C4-2B (cell line): ENCODE data around the gene APCDD1L.
"Not testable (repeated sequence)": the region's sequence is repeated elsewhere in the genome, so short reads cannot be mapped to it uniquely, and the experiment has no call there.

ENCODE experiments used
- H3K27ac ChIP-seq: fragments of 450-650 bp; 2 replicates; pipeline ENCODE4 v1.5.1; 2017
- CTCF ChIP-seq: fragments of 450-650 bp; conservative IDR thresholded peaks from 2 replicates; pipeline ENCODE4 v1.5.1; 2017; ENCODE audit warnings: mild to moderate bottlenecking
- ZFX ChIP-seq: fragments of 450-650 bp; IDR thresholded peaks from 2 replicates; pipeline ENCODE4 v1.6.1; 2017

Gene APCDD1L

DNA sequence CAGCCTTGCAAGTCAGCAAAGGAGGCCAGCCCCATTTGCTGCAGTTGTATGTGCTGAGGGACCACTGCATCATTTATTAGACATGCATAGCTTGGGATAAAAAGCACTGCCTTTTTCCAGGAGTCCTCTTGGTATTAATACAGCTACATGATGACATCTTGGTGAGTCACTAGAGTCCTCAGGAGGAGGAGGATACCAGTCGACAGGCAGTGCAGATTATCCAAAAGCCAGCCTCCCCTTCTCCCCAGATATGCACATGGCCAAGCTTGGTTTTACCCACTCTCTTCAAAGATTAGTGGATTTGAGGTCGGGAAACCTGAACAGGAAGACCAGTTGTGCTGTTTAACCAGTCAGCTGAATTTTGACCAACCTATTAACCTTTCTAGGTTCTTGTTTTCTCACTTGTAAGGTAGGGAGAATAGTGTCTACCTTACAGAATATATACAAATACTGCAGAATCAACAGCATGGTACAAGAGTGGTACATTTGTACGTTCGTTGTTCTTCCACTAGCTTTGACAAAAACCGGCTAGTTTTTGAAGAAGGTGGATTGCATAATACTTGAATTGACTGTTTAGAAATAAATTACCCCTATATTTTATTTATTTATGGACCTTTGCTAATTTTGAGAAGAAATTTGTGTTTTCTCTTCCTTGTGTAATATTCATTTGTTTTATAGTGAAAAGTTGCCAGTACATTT, 94.3 kb downstream of the APCDD1L start:
- no peak overlapping the region for H3K27ac ChIP-seq
- no peak for TF ChIP-seq CTCF
- no peak for TF ChIP-seq ZFX

- TF ChIP-seq ZFX (no peak), CTCF (no peak)
- H3K27ac ChIP-seq = no peak overlapping the region
Measured at GRCh38 chr20:58418949-58419748, 96.0 kb downstream of the APCDD1L start.

DNA sequence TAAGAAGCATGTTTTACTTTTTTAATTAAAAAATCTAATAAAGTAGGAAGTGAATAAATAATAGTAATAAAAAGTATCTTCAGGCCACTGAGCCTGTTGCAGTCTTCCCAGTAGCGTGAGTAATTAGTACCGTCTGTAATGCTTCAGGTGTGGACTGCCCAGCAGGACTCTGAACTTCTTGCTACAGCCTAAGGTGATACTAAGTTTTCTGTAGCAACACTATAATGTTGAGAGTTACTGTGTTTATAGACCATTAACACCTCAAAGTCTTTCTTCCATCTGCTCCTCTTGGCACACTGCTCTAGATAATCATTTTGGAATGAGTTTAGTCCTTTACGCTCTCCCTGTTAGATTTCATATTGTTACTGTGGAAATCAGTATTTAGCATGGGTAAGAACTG, 97.8 kb downstream of the APCDD1L start:
- no peak overlapping the region for H3K27ac ChIP-seq
- TF ChIP-seq ZFX (no peak), CTCF (no peak)

- TF ChIP-seq CTCF (no peak), ZFX (no peak)
- no peak overlapping the region for H3K27ac ChIP-seq
Measured at GRCh38 chr20:58416835-58417234, 98.4 kb downstream of the APCDD1L start.

- H3K27ac ChIP-seq = no peak overlapping the region
- TF ChIP-seq CTCF (no peak), ZFX (no peak)
Measured at GRCh38 chr20:58416057-58416456, 99.1 kb downstream of the APCDD1L start.

- not testable (repeated sequence) for H3K27ac ChIP-seq
Measured at GRCh38 chr20:58414786-58415185, 100.4 kb downstream of the APCDD1L start.

DNA sequence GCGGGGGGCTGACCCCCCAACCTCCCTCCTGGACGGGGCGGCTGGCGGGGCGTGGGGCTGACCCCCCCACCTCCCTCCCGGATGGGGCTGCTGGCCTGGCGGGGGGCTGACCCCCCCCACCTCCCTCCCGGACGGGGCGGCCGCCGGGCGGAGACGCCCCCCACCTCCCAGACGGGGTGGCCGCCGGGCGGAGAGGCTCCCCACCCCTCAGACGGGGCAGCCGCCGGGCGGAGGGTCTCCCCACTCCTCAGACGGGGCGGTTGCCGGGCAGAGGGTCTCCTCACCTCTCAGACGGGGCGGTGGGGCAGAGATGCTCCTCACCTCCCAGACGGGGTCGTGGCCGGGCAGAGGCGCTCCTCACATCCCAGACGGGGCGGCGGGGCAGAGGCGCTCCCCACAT, 101.0 kb downstream of the APCDD1L start:
- H3K27ac ChIP-seq = not testable (repeated sequence)
